ENCODE results near the gene LPAR3.

Gene LPAR3

GRCh38 chr1:84851839-84852238 lies 41.2 kb downstream of the LPAR3 start:
- Histone ChIP-seq H3K36me3 (no peaks in the 10 kb centered on the region), H3K9me3 (no peaks in the 10 kb centered on the region), H3K4me1 (peaks cover 19% of the 10 kb centered on the region), H3K27me3 (no peaks in the 10 kb centered on the region), H3K4me3 (ENCODE audit: low read depth, low read length) (no peak overlapping the region)
- TF ChIP-seq CTCF (IDR thresholded peaks at IDR 0.05; ENCODE audit: low read depth, low read length): no peak
- DNase-seq: no peak

- H3K36me3 ChIP-seq: no peaks in the 10 kb centered on the region
- no peaks in the 10 kb centered on the region for H3K27me3 ChIP-seq
- no peaks in the 10 kb centered on the region for H3K9me3 ChIP-seq
- H3K4me1 ChIP-seq: peaks cover 18% of the 10 kb centered on the region
- DNase-seq: no peak
- no peak overlapping the region for H3K4me3 ChIP-seq (ENCODE audit: low read depth, low read length)
- no peak for TF ChIP-seq CTCF (IDR thresholded peaks at IDR 0.05; ENCODE audit: low read depth, low read length)
Observed at GRCh38 chr1:84849357-84849975, 43.5 kb downstream of the LPAR3 start.

- no peak for TF ChIP-seq CTCF (IDR thresholded peaks at IDR 0.05; ENCODE audit: low read depth, low read length)
- H3K9me3 ChIP-seq: no peaks in the 10 kb centered on the region
- H3K4me3 ChIP-seq (ENCODE audit: low read depth, low read length): no peak overlapping the region
- H3K27me3 ChIP-seq: no peaks in the 10 kb centered on the region
- peak; percentile 86 for DNase-seq
- H3K36me3 ChIP-seq: no peaks in the 10 kb centered on the region
- H3K4me1 ChIP-seq: peaks cover 20% of the 10 kb centered on the region
Observed at GRCh38 chr1:84847253-84848250, 45.5 kb downstream of the LPAR3 start.

GRCh38 chr1:84846387-84846786 lies 46.6 kb downstream of the LPAR3 start:
- TF ChIP-seq CTCF (IDR thresholded peaks at IDR 0.05; ENCODE audit: low read depth, low read length): no peak
- no peak for DNase-seq
- no peaks in the 10 kb centered on the region for H3K27me3 ChIP-seq
- no peak overlapping the region for H3K4me3 ChIP-seq (ENCODE audit: low read depth, low read length)
- no peaks in the 10 kb centered on the region for H3K9me3 ChIP-seq
- peaks cover 20% of the 10 kb centered on the region for H3K4me1 ChIP-seq
- H3K36me3 ChIP-seq: no peaks in the 10 kb centered on the region

GRCh38 chr1:84845357-84845756 lies 47.6 kb downstream of the LPAR3 start:
- H3K4me3 ChIP-seq (ENCODE audit: low read depth, low read length): no peak overlapping the region
- H3K4me1 ChIP-seq: peaks cover 20% of the 10 kb centered on the region
- no peaks in the 10 kb centered on the region for H3K9me3 ChIP-seq
- H3K36me3 ChIP-seq: no peaks in the 10 kb centered on the region
- TF ChIP-seq CTCF (IDR thresholded peaks at IDR 0.05; ENCODE audit: low read depth, low read length): no peak
- no peak for DNase-seq
- no peaks in the 10 kb centered on the region for H3K27me3 ChIP-seq

- Histone ChIP-seq H3K9me3 (no peaks in the 10 kb centered on the region), H3K36me3 (no peaks in the 10 kb centered on the region), H3K4me1 (peaks cover 20% of the 10 kb centered on the region), H3K4me3 (ENCODE audit: low read depth, low read length) (no peak overlapping the region), H3K27me3 (no peaks in the 10 kb centered on the region)
- no peak for TF ChIP-seq CTCF (IDR thresholded peaks at IDR 0.05; ENCODE audit: low read depth, low read length)
- no peak for DNase-seq
Observed at GRCh38 chr1:84844094-84844493, 48.9 kb downstream of the LPAR3 start.
